Caco-2 (cell line): ENCODE results near the gene CDH13. TPM values are rescaled to one million over a fixed set of nuclear protein-coding genes. Genes with fewer than 3 reads are reported as not detected.

Source experiments
- BruUV-seq: library from RNA; stranded (reverse); fragments of 400-500 nt; replicated peaks from 2 replicates; lab custom pipeline; 2021; lab: Mats Ljungman, UMichigan
- CTCF ChIA-PET: fragments of 300-600 bp; sonication (Branson Sonifier 250); formaldehyde crosslinking; loops from one replicate; lab custom pipeline; 2022; ENCODE audit warnings: antibody characterized with exemption; lab: Charles Lee
- POLR2A ChIA-PET: fragments of 300-600 bp; sonication (Branson Sonifier 250); formaldehyde crosslinking; loops from one replicate; lab custom pipeline; 2022; ENCODE audit warnings: antibody characterized with exemption; lab: Charles Lee
- DNase-seq, 2 experiments: peaks; one replicate each; pipeline versions ENCODE4 v3.0.0 to v3.0.0-alpha.2; 2020 to 2022
- H3K27me3 ChIP-seq: replicated peaks from 2 replicates; pipeline ENCODE4 v1.6.0; 2011; ENCODE audit warnings: low read length; ENCODE audit not compliant: control insufficient read depth, insufficient read depth
- H3K36me3 ChIP-seq: 2 replicates; pipeline ENCODE4 v1.5.1; 2011; ENCODE audit warnings: low read length; ENCODE audit not compliant: control insufficient read depth, insufficient read depth
- H3K4me1 ChIP-seq: fragments of 250-450 bp; sonication (Bioruptor Pico); 2 replicates; pipeline ENCODE4 v1.5.1; 2020; ENCODE audit warnings: mild to moderate bottlenecking
- H3K4me3 ChIP-seq: 2 replicates; pipeline ENCODE4 v1.5.1; 2011; ENCODE audit warnings: low read depth, mild to moderate bottlenecking, control low read depth, low read length
- H3K9me3 ChIP-seq: fragments of 250-450 bp; sonication (Bioruptor Pico); 2 replicates; pipeline ENCODE4 v1.5.1; 2020; ENCODE audit warnings: mild to moderate bottlenecking, moderate library complexity
- H3K27ac Mint-ChIP-seq: one replicate; pipeline ENCODE4 v1.8.0; 2022; ENCODE audit warnings: mixed read lengths; ENCODE audit not compliant: unreplicated experiment
- H3K27me3 Mint-ChIP-seq: one replicate; pipeline ENCODE4 v1.8.0; 2022; ENCODE audit warnings: mixed read lengths; ENCODE audit not compliant: insufficient read depth, unreplicated experiment
- H3K36me3 Mint-ChIP-seq: one replicate; pipeline ENCODE4 v1.8.0; 2022; ENCODE audit warnings: mild to moderate bottlenecking, mixed read lengths; ENCODE audit not compliant: insufficient read depth, unreplicated experiment
- H3K4me1 Mint-ChIP-seq: one replicate; pipeline ENCODE4 v1.8.0; 2022; ENCODE audit warnings: low read depth, mixed read lengths; ENCODE audit not compliant: unreplicated experiment
- H3K4me3 Mint-ChIP-seq: one replicate; pipeline ENCODE4 v1.8.0; 2022; ENCODE audit warnings: mild to moderate bottlenecking, moderate library complexity, mixed read lengths; ENCODE audit not compliant: unreplicated experiment
- H3K9me3 Mint-ChIP-seq: one replicate; pipeline ENCODE4 v1.8.0; 2022; ENCODE audit warnings: mixed read lengths; ENCODE audit not compliant: unreplicated experiment
- intact Hi-C: fragments of 100-400 bp; cut with micrococcal nuclease; formaldehyde crosslinking; loops from one replicate; pipeline ENCODE4 v1.10.0; 2022; ENCODE audit not compliant: unreplicated experiment
- total RNA-seq: library from RNA; stranded (reverse); gene quantifications from 2 replicates; pipeline ENCODE4 v1.2.3, GENCODE V29; 2022
- TF ChIP-seq, protein P1 (sequence below), 2 experiments: fragments of 200-600 bp in 1 of 2; IDR thresholded peaks; 1 replicate in 1 of 2; 2 replicates in 1 of 2; pipeline versions ENCODE4 v1.5.1 to v1.8.0; 2011 to 2022; ENCODE audit warnings: antibody characterized with exemption in 1 of 2, control low read depth in 1 of 2, inconsistent platforms in 1 of 2, low read depth in 1 of 2, low read length in 1 of 2, mild to moderate bottlenecking in 1 of 2, moderate library complexity in 1 of 2; ENCODE audit not compliant: insufficient read depth in 1 of 2, severe bottlenecking in 1 of 2, unreplicated experiment in 1 of 2

Gene CDH13
- total RNA-seq, 1 experiment from 2014 or later, result 2.2 TPM

DNA sequence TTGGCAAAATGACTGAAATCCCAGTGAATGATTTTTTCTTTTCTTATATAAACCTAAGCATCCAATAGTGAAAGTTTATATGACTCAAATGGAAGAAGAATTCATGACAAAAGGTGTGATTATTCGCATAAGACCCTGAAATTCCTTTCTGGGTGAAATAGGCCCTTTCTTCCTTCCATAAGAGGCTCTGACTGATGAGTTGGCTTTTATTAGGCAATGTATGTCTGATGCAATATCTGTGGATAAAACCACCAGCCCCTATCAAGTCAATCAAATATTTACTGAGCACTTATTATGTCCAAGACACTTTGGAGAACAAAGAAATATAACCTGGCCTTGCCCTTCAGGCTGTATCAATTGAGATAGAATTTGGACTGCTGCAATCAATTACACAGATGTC, 316.6 kb downstream of the CDH13 start:
- H3K4me3 ChIP-seq, result no peak overlapping the region
- ChIA-PET CTCF (no interaction called here), POLR2A (no interaction called here)
- TF ChIP-seq, protein P1, sequence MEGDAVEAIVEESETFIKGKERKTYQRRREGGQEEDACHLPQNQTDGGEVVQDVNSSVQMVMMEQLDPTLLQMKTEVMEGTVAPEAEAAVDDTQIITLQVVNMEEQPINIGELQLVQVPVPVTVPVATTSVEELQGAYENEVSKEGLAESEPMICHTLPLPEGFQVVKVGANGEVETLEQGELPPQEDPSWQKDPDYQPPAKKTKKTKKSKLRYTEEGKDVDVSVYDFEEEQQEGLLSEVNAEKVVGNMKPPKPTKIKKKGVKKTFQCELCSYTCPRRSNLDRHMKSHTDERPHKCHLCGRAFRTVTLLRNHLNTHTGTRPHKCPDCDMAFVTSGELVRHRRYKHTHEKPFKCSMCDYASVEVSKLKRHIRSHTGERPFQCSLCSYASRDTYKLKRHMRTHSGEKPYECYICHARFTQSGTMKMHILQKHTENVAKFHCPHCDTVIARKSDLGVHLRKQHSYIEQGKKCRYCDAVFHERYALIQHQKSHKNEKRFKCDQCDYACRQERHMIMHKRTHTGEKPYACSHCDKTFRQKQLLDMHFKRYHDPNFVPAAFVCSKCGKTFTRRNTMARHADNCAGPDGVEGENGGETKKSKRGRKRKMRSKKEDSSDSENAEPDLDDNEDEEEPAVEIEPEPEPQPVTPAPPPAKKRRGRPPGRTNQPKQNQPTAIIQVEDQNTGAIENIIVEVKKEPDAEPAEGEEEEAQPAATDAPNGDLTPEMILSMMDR (IDR thresholded peaks at IDR 0.05; ENCODE audit: insufficient read depth in 1 of 2, low read depth in 1 of 2, low read length in 1 of 2, severe bottlenecking in 1 of 2, unreplicated experiment in 1 of 2), result no peak
- no peaks in the 10 kb centered on the region for H3K9me3 ChIP-seq
- no peak overlapping the region for H3K4me3 Mint-ChIP-seq
- no peaks in the 10 kb centered on the region for H3K4me1 ChIP-seq
- peaks cover 8% of the 10 kb centered on the region for H3K27me3 Mint-ChIP-seq
- H3K9me3 Mint-ChIP-seq, result no peaks in the 10 kb centered on the region
- no TSS peak for BruUV-seq
- intact Hi-C loops, result no loop called here
- DNase-seq, result no peak
- H3K36me3 ChIP-seq, result no peaks in the 10 kb centered on the region
- H3K27ac Mint-ChIP-seq, result no peak overlapping the region
- H3K27me3 ChIP-seq, result no peaks in the 10 kb centered on the region
- no peaks in the 10 kb centered on the region for H3K4me1 Mint-ChIP-seq
- H3K36me3 Mint-ChIP-seq, result no peaks in the 10 kb centered on the region

DNA sequence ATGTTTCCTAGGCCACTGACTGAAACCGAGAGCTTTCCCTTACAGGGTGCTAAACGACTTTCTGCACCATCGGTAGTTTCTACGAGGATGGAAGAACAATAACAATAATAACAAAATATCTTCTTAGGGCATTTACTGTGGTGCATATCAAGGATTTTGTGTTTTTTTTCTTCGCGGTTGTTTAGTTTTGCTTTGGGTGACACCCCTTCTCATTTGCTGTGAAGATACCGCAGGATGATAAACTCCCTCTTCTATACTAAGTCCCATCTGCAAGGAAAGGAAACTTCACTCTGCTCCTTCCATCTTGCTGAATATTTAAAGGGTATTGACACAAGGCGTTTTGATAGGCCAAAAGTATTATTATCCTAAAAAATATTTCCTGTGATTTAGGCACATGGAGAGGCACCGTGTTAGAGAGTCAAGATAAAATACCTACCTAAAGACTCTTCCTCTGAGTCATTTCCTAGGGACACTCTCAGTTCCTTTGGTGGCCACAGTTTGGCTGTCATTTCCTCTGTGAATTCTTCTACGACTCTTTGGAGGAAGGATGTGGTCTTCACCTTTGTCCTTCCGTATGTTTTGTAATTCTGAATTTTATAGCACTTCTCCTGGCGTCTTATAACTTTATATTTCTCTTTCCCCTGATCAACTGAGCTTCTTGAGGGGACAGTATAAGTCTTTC, 318.8 kb downstream of the CDH13 start:
- peaks cover 8% of the 10 kb centered on the region for H3K27me3 Mint-ChIP-seq
- H3K36me3 Mint-ChIP-seq, result no peaks in the 10 kb centered on the region
- H3K9me3 Mint-ChIP-seq, result no peaks in the 10 kb centered on the region
- ChIA-PET POLR2A (no interaction called here), CTCF (no interaction called here)
- H3K4me3 ChIP-seq, result no peak overlapping the region
- intact Hi-C loops, result no loop called here
- H3K27me3 ChIP-seq, result no peaks in the 10 kb centered on the region
- no peak overlapping the region for H3K27ac Mint-ChIP-seq
- DNase-seq, result no peak
- H3K4me1 Mint-ChIP-seq, result no peaks in the 10 kb centered on the region
- TF ChIP-seq, protein P1 (IDR thresholded peaks at IDR 0.05; ENCODE audit: insufficient read depth in 1 of 2, low read depth in 1 of 2, low read length in 1 of 2, severe bottlenecking in 1 of 2, unreplicated experiment in 1 of 2), result no peak
- BruUV-seq, result no TSS peak
- H3K4me3 Mint-ChIP-seq, result no peak overlapping the region
- no peaks in the 10 kb centered on the region for H3K36me3 ChIP-seq
- H3K4me1 ChIP-seq, result no peaks in the 10 kb centered on the region
- no peaks in the 10 kb centered on the region for H3K9me3 ChIP-seq

DNA sequence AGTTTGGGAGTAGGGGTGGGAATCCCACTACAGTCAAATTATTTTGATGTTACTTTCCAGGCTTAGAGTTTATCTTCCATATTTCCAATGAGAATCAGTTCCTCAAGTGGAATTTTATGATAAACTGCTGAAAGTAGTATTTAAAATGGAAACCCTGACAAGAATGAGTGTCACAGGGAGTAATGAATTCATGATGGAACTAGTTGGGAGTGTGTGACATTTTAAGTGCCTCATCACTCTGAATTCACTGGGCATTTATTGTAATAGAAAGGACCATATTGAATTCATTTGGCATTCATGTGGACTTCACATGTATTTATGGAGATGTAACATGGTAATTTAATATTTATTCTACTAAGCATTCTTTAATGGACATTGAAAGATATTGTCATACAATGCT, 320.9 kb downstream of the CDH13 start:
- Mint-ChIP-seq H3K9me3 (no peaks in the 10 kb centered on the region), H3K4me3 (no peak overlapping the region), H3K36me3 (no peaks in the 10 kb centered on the region), H3K27ac (no peak overlapping the region), H3K27me3 (peaks cover 2% of the 10 kb centered on the region), H3K4me1 (no peaks in the 10 kb centered on the region)
- intact Hi-C loops, result no loop called here
- Histone ChIP-seq H3K9me3 (no peaks in the 10 kb centered on the region), H3K27me3 (no peaks in the 10 kb centered on the region), H3K4me3 (no peak overlapping the region), H3K36me3 (no peaks in the 10 kb centered on the region), H3K4me1 (no peaks in the 10 kb centered on the region)
- POLR2A ChIA-PET, result no interaction called here
- TF ChIP-seq, protein P1 (IDR thresholded peaks at IDR 0.05; ENCODE audit: insufficient read depth in 1 of 2, low read depth in 1 of 2, low read length in 1 of 2, severe bottlenecking in 1 of 2, unreplicated experiment in 1 of 2), result no peak
- DNase-seq, result no peak
- CTCF ChIA-PET, result no interaction called here
- BruUV-seq, result no TSS peak
